Endometrial microvascular endothelial cells (primary cell): ENCODE measurements around the gene CHTF8. TPM values are rescaled to one million over a fixed set of nuclear protein-coding genes. Genes with fewer than 3 reads are reported as not detected.
"Not testable (repeated sequence)": the region's sequence is repeated elsewhere in the genome, so short reads cannot be mapped to it uniquely, and the experiment has no call there.

Experiments
- in situ Hi-C: cut with HindIII; loops from 2 replicates; pipeline ENCODE4 v1.10.0; 2017; ENCODE audit warnings: low sequenced_read_pairs, low pct_unique_long_range_greater_than_20kb; ENCODE audit errors: inconsistent ontology term
- total RNA-seq: library from RNA; depleted of rRNA; stranded (reverse); fragments of >200 nt; gene quantifications from one replicate; pipeline ENCODE4 v1.2.3, GENCODE V29; 2015; ENCODE audit errors: inconsistent ontology term

Gene CHTF8
- total RNA-seq, 1 donor from 2014 or later, result 90.3 TPM

GRCh38 chr16:69141936-69142335, 9.5 kb upstream of the CHTF8 start:
- in situ Hi-C loops, result no loop called here

GRCh38 chr16:69141014-69141413, 8.6 kb upstream of the CHTF8 start:
- in situ Hi-C loops, result no loop called here

- in situ Hi-C loops, result not testable (repeated sequence)
Measured at GRCh38 chr16:69139464-69139863, 7.1 kb upstream of the CHTF8 start.

GRCh38 chr16:69138608-69139007, 6.2 kb upstream of the CHTF8 start:
- in situ Hi-C loops, result no loop called here

- in situ Hi-C loops, result no loop called here
Measured at GRCh38 chr16:69133373-69133954, 1.1 kb upstream of the CHTF8 start.

GRCh38 chr16:69131839-69132423, 457 bp downstream of the CHTF8 start:
- in situ Hi-C loops, result no loop called here

- in situ Hi-C loops, result no loop called here
Measured at GRCh38 chr16:69131167-69131838, 1.1 kb downstream of the CHTF8 start.

GRCh38 chr16:69130461-69130860, 1.9 kb downstream of the CHTF8 start:
- in situ Hi-C loops, result no loop called here

- in situ Hi-C loops, result no loop called here
Measured at GRCh38 chr16:69127966-69128510, 4.3 kb downstream of the CHTF8 start.

GRCh38 chr16:69126801-69127200, 5.6 kb downstream of the CHTF8 start:
- in situ Hi-C loops, result not testable (repeated sequence)

- in situ Hi-C loops, result no loop called here
Measured at GRCh38 chr16:69126221-69126620, 6.2 kb downstream of the CHTF8 start.

- in situ Hi-C loops, result loop anchor here (25.0 kb wide), 1 partner anchor 213 kb away; no protein-coding TSS in a partner anchor
Measured at GRCh38 chr16:69124961-69125360, 7.4 kb downstream of the CHTF8 start.

GRCh38 chr16:69124406-69124805, 8.0 kb downstream of the CHTF8 start:
- in situ Hi-C loops, result loop anchor here (25.0 kb wide), 1 partner anchor 212 kb away; no protein-coding TSS in a partner anchor

GRCh38 chr16:69123910-69124309, 8.5 kb downstream of the CHTF8 start:
- in situ Hi-C loops, result loop anchor here (25.0 kb wide), 1 partner anchor 212 kb away; no protein-coding TSS in a partner anchor

GRCh38 chr16:69120096-69120664, 12.2 kb downstream of the CHTF8 start:
- in situ Hi-C loops, result loop anchor here (25.0 kb wide), 1 partner anchor 208 kb away; no protein-coding TSS in a partner anchor

GRCh38 chr16:69119536-69119935, 12.9 kb downstream of the CHTF8 start:
- in situ Hi-C loops, result loop anchor here (25.0 kb wide), 1 partner anchor 207 kb away; no protein-coding TSS in a partner anchor

- in situ Hi-C loops, result loop anchor here (25.0 kb wide), 1 partner anchor 207 kb away; no protein-coding TSS in a partner anchor
Measured at GRCh38 chr16:69118994-69119393, 13.4 kb downstream of the CHTF8 start.

- in situ Hi-C loops, result loop anchor here (25.0 kb wide), 1 partner anchor 206 kb away; no protein-coding TSS in a partner anchor
Measured at GRCh38 chr16:69118468-69118867, 13.9 kb downstream of the CHTF8 start.

GRCh38 chr16:69116906-69117305, 15.5 kb downstream of the CHTF8 start:
- in situ Hi-C loops, result loop anchor here (25.0 kb wide), 1 partner anchor 205 kb away; no protein-coding TSS in a partner anchor
